H1 (cell line): ENCODE measurements around the gene SVEP1. TPM values are rescaled to one million over a fixed set of nuclear protein-coding genes. Genes with fewer than 3 reads are reported as not detected.

Source experiments
- CTCF ChIA-PET: fragments of 300-600 bp; sonication (Branson Sonifier 250); formaldehyde crosslinking; loops from one replicate; lab custom pipeline; 2021; ENCODE audit not compliant: partially characterized antibody; lab: Charles Lee
- POLR2A ChIA-PET: fragments of 300-600 bp; sonication (Branson Sonifier 250); formaldehyde crosslinking; loops from one replicate; lab custom pipeline; 2021; ENCODE audit warnings: inconsistent platforms; ENCODE audit not compliant: partially characterized antibody; lab: Charles Lee
- DNase-seq, 2 experiments: peaks; one replicate each; pipeline versions ENCODE4 v3.0.0 to v3.0.0-alpha.2; 2010 to 2022; ENCODE audit warnings: low spot score in 2 of 2, low read depth in 1 of 2, mixed read lengths in 1 of 2
- FAIRE-seq: peaks from 2 replicates; lab custom pipeline; 2011; peaks lifted over from hg19 to GRCh38; lab: Jason Lieb, UNC
- H2AFZ ChIP-seq: 2 replicates; pipeline ENCODE4 v1.8.1; 2012; ENCODE audit warnings: low read length, inconsistent platforms
- H2AK5ac ChIP-seq: 2 replicates; pipeline ENCODE4 v1.6.1; 2013; ENCODE audit warnings: low read depth, low read length
- H2BK120ac ChIP-seq: replicated peaks from 2 replicates; pipeline ENCODE3; 2013; ENCODE audit warnings: low read depth, low read length, inconsistent platforms
- H2BK12ac ChIP-seq: 2 replicates; pipeline ENCODE4 v1.6.1; 2013; ENCODE audit warnings: low read depth, low read length
- H2BK15ac ChIP-seq: 2 replicates; pipeline ENCODE4 v1.6.1; 2013; ENCODE audit warnings: low read length
- H2BK20ac ChIP-seq: 2 replicates; pipeline ENCODE4 v1.6.1; 2013; ENCODE audit warnings: low read length
- H2BK5ac ChIP-seq: 2 replicates; pipeline ENCODE4 v1.6.1; 2013; ENCODE audit warnings: low read depth, low read length
- H3K14ac ChIP-seq: 2 replicates; pipeline ENCODE4 v1.6.1; 2013; ENCODE audit warnings: inconsistent platforms; ENCODE audit not compliant: insufficient read length
- H3K18ac ChIP-seq: 2 replicates; pipeline ENCODE4 v1.6.1; 2013; ENCODE audit warnings: low read length; ENCODE audit errors: extremely low read depth
- H3K23ac ChIP-seq: 2 replicates; pipeline ENCODE4 v1.6.1; 2013; ENCODE audit warnings: inconsistent platforms; ENCODE audit not compliant: insufficient read length
- H3K23me2 ChIP-seq: 2 replicates; pipeline ENCODE4 v1.6.1; 2013; ENCODE audit warnings: low read depth, low read length
- H3K27ac ChIP-seq: 2 replicates; pipeline ENCODE4 v1.6.1; 2011; ENCODE audit warnings: low read depth, low read length, inconsistent platforms
- H3K27me3 ChIP-seq, 4 experiments: replicated peaks in 1 of 4; 1 replicate in 1 of 4; 2 replicates in 3 of 4; pipeline versions ENCODE4 v1.6.1 to v1.8.1; 2011 to 2013; ENCODE audit warnings: low read length in 3 of 4, mild to moderate bottlenecking in 3 of 4, inconsistent platforms in 2 of 4, mixed read lengths in 2 of 4, moderate library complexity in 1 of 4; ENCODE audit not compliant: control insufficient read depth in 3 of 4, insufficient read depth in 3 of 4; ENCODE audit errors: extremely low read depth in 1 of 4
- H3K36me3 ChIP-seq, 4 experiments: 2 replicates each; pipeline versions ENCODE4 v1.6.1 to v1.8.1; 2011 to 2013; ENCODE audit warnings: mild to moderate bottlenecking in 4 of 4, low read length in 3 of 4, moderate library complexity in 2 of 4, control low read depth in 1 of 4, inconsistent platforms in 1 of 4; ENCODE audit not compliant: insufficient read depth in 4 of 4, control insufficient read depth in 2 of 4
- H3K4ac ChIP-seq: replicated peaks from 2 replicates; pipeline ENCODE3; 2013; ENCODE audit warnings: low read length, low read depth, mixed read lengths, inconsistent platforms; ENCODE audit not compliant: insufficient read length
- H3K4me1 ChIP-seq, 4 experiments: replicated peaks in 1 of 4; 1 replicate in 1 of 4; 2 replicates in 3 of 4; pipeline versions ENCODE4 v1.6.1 to v1.8.1; 2011 to 2013; ENCODE audit warnings: low read length in 3 of 4, inconsistent platforms in 2 of 4, mixed read lengths in 1 of 4; ENCODE audit not compliant: insufficient read depth in 4 of 4, control insufficient read depth in 3 of 4
- H3K4me2 ChIP-seq, 2 experiments: 2 replicates each; pipeline versions ENCODE4 v1.6.1 to v1.8.1; 2011 to 2013; ENCODE audit warnings: low read depth in 2 of 2, low read length in 2 of 2, control low read depth in 1 of 2, inconsistent platforms in 1 of 2, mild to moderate bottlenecking in 1 of 2; ENCODE audit not compliant: insufficient read depth in 1 of 2
- H3K4me3 ChIP-seq, 4 experiments: fragments of 200-600, 300-600 bp in 1 of 4; sonication (generic), shearing (Covaris generic), sonication (Bioruptor Twin) in 1 of 4; 2 replicates each; pipeline versions ENCODE4 v1.5.1 to v1.8.1; 2011 to 2016; ENCODE audit warnings: low read length in 4 of 4, low read depth in 3 of 4, control low read depth in 2 of 4, inconsistent platforms in 2 of 4, mild to moderate bottlenecking in 2 of 4, mixed read lengths in 1 of 4, moderate library complexity in 1 of 4; ENCODE audit not compliant: insufficient read depth in 2 of 4; ENCODE audit errors: extremely low read depth in 1 of 4
- H3K56ac ChIP-seq: replicated peaks from 2 replicates; pipeline ENCODE3; 2013; ENCODE audit warnings: low read depth, mild to moderate bottlenecking, mixed read lengths, low read length, inconsistent platforms; ENCODE audit not compliant: insufficient read length
- H3K79me1 ChIP-seq: 2 replicates; pipeline ENCODE4 v1.6.1; 2013; ENCODE audit warnings: low read depth, low read length, control low read depth
- H3K79me2 ChIP-seq, 2 experiments: 2 replicates each; pipeline versions ENCODE4 v1.6.1 to v1.8.1; 2012 to 2013; ENCODE audit warnings: low read length in 2 of 2, mild to moderate bottlenecking in 2 of 2, inconsistent platforms in 1 of 2; ENCODE audit not compliant: insufficient read depth in 2 of 2, control insufficient read depth in 1 of 2
- H3K9ac ChIP-seq, 4 experiments: replicated peaks in 1 of 4; 1 replicate in 1 of 4; 2 replicates in 3 of 4; pipeline versions ENCODE4 v1.6.1 to v1.8.1; 2011 to 2013; ENCODE audit warnings: low read depth in 3 of 4, low read length in 3 of 4, control low read depth in 2 of 4, mild to moderate bottlenecking in 2 of 4, moderate library complexity in 2 of 4, inconsistent platforms in 1 of 4; ENCODE audit errors: extremely low read depth in 1 of 4
- H3K9me3 ChIP-seq, 2 experiments: 2 replicates each; pipeline versions ENCODE4 v1.6.1 to v1.8.1; 2012 to 2013; ENCODE audit warnings: mild to moderate bottlenecking in 2 of 2, moderate library complexity in 2 of 2, control low read depth in 1 of 2, inconsistent platforms in 1 of 2, low read depth in 1 of 2, low read length in 1 of 2, mixed read lengths in 1 of 2; ENCODE audit not compliant: insufficient read depth in 2 of 2
- H4K20me1 ChIP-seq, 2 experiments: replicated peaks in 1 of 2; 2 replicates each; pipeline versions ENCODE3 to v1.8.1; 2011 to 2013; ENCODE audit warnings: inconsistent platforms in 2 of 2, low read length in 2 of 2, mild to moderate bottlenecking in 1 of 2; ENCODE audit not compliant: insufficient read depth in 2 of 2, control insufficient read depth in 1 of 2
- H4K5ac ChIP-seq: 2 replicates; pipeline ENCODE4 v1.6.1; 2013; ENCODE audit warnings: low read length, low read depth, mixed read lengths, inconsistent platforms; ENCODE audit not compliant: insufficient read length
- H4K8ac ChIP-seq: 2 replicates; pipeline ENCODE4 v1.8.0; 2013; ENCODE audit warnings: mild to moderate bottlenecking, moderate library complexity, low read length, inconsistent platforms; ENCODE audit not compliant: insufficient read depth; ENCODE audit errors: extremely low read depth
- H4K91ac ChIP-seq: replicated peaks from 2 replicates; pipeline ENCODE3; 2013; ENCODE audit warnings: low read length, mixed read lengths, inconsistent platforms; ENCODE audit not compliant: insufficient read length
- WGBS, 2 experiments: shearing (Covaris generic) in 1 of 2; methylation state at CpG; one replicate each; pipeline versions ENCODE4 v1.1.6 to v1.1.7; 2013 to 2015; ENCODE audit warnings: low lambda C conversion rate in 2 of 2, mixed read lengths in 2 of 2, inconsistent platforms in 1 of 2, low coverage in 1 of 2, missing lambda C conversion rate in 1 of 2; ENCODE audit not compliant: insufficient replicate concordance in 2 of 2, insufficient coverage in 1 of 2, insufficient read length in 1 of 2; ENCODE audit errors: extremely low coverage in 1 of 2, missing lambda C conversion rate in 1 of 2; 5-methylcytosine and 5-hydroxymethylcytosine counted together
- polyA plus RNA-seq, 7 experiments: library from polyadenylated mRNA; depleted of rRNA in 3 of 7; stranded (reverse) in 5 of 7; unstranded in 2 of 7; fragments of >200 nt in 5 of 7; fragments of 200-250 nt in 2 of 7; gene quantifications; 1 replicate in 5 of 7; 2 replicates in 1 of 7; 4 replicates in 1 of 7; pipeline versions ENCODE4 v1.2.1 to v1.2.3, GENCODE V29; 2011 to 2013; ENCODE audit warnings: missing spikeins in 2 of 7, mixed read lengths in 2 of 7
- total RNA-seq: library from RNA; stranded (reverse); fragmentation: NEBNext Ultra II Directional; extraction: Animal tissue kit (Norgen Biotek cat#: 25700); gene quantifications from 2 replicates; pipeline ENCODE4 v1.2.1, GENCODE V29; 2021

SVEP1 gene
- total and polyA plus RNA-seq, 2 of the 8 experiments (the other 6 are each of a cell fraction or from before 2014, with no cell fraction given): 0.11 to 0.37 TPM

DNA sequence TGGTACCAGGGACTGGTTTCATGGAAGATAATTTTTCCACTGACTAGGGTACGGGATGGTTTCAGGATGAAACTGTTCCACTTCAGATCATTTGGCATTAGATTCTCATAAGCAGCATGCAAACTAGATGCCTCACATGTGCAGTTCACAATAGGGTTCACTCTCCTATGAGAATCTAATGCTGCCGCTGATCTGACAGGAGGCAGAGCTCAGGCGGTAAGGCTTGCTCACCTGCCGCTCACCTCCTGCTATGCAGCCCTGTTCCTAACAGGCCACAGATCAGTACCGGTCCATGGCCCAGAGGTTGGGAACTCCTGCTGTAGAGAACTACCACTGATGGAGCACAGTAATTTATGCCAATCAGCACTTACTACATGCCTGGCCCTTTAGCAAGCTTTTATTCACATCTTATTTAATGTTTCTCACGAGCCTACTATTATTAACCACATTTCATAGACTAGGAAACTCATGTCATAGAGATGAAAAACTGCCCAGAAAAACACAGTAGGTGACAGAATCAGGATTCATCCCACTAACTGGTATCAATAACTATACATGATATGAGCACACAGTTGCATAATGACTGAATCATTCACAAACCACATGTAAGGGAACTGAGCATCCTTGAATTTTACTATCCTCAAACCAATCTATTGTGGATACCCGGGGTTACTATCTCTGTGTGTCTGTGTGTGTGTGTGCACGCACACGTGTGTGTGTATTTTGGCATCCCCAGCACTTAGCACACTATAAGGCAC, 46.5 kb downstream of the SVEP1 start:
- Histone ChIP-seq H3K56ac (no peak overlapping the region), H3K4ac (no peak overlapping the region), H4K20me1 (no peaks in the 10 kb centered on the region), H3K4me3 (no peak overlapping the region), H3K4me2 (no peak overlapping the region), H3K27me3 (no peaks in the 10 kb centered on the region), H2AK5ac (no peak overlapping the region), H4K91ac (no peak overlapping the region), H3K14ac (no peak overlapping the region), H2BK12ac (no peak overlapping the region), H3K36me3 (no peaks in the 10 kb centered on the region), H3K27ac (no peak overlapping the region), H3K18ac (no peak overlapping the region), H3K4me1 (no peaks in the 10 kb centered on the region), H2BK15ac (no peak overlapping the region), H3K23me2 (no peaks in the 10 kb centered on the region), H4K5ac (no peak overlapping the region), H2BK120ac (no peak overlapping the region), H3K23ac (no peak overlapping the region), H2BK5ac (no peak overlapping the region), H2BK20ac (no peak overlapping the region), H3K9ac (no peak overlapping the region), H3K79me1 (no peaks in the 10 kb centered on the region), H3K79me2 (no peaks in the 10 kb centered on the region), H3K9me3 (no peaks in the 10 kb centered on the region), H4K8ac (no peak overlapping the region), H2AFZ (no peak overlapping the region)
- FAIRE-seq (no peak), DNase-seq (no peak)
- CTCF ChIA-PET: no interaction called here
- WGBS, 2 experiments: 73% methylated on average over 9 of the region's 9 CpGs; no CpG with 5 or more reads in 1 of the 2 experiments
- POLR2A ChIA-PET: no interaction called here
